NCI-H2107 treated with DMSO at 0.1 percent for 48 hours (cell line): ENCODE results near the gene KRT24.
"Not testable (repeated sequence)": the region's sequence is repeated elsewhere in the genome, so short reads cannot be mapped to it uniquely, and the experiment has no call there.

ENCODE experiments used
- DNase-seq: peaks from one replicate; lab custom pipeline; 2025; ENCODE audit not compliant: unreplicated experiment; lab: John Stamatoyannopoulos, UW

KRT24 gene

GRCh38 chr17:40703652-40704051 is at the start of gene KRT24:
KRT24 (minus strand) TSS chr17:40703752; CDS start chr17:40703693, 59 bp downstream.
- DNase-seq = no peak

- DNase-seq = no peak
These were observed 47.5 kb upstream of the KRT24 start for GRCh38 chr17:40751065-40751464.

GRCh38 chr17:40750391-40750790 is 46.8 kb upstream of the KRT24 start:
- DNase-seq = no peak

- not testable (repeated sequence) for DNase-seq
These were observed 45.1 kb upstream of the KRT24 start for GRCh38 chr17:40748666-40749065.

- DNase-seq = no peak
These were observed 35.0 kb upstream of the KRT24 start for GRCh38 chr17:40738553-40738952.

GRCh38 chr17:40735016-40735415 is 31.5 kb upstream of the KRT24 start:
- DNase-seq = no peak

GRCh38 chr17:40734018-40734417 is 30.5 kb upstream of the KRT24 start:
- no peak for DNase-seq

- DNase-seq = no peak
These were observed 27.4 kb upstream of the KRT24 start for GRCh38 chr17:40730970-40731369.

GRCh38 chr17:40727447-40728231 is 24.1 kb upstream of the KRT24 start:
- no peak for DNase-seq

GRCh38 chr17:40726919-40727318 is 23.4 kb upstream of the KRT24 start:
- DNase-seq = no peak

- no peak for DNase-seq
These were observed 21.1 kb upstream of the KRT24 start for GRCh38 chr17:40724656-40725055.

- DNase-seq = no peak
These were observed 18.7 kb upstream of the KRT24 start for GRCh38 chr17:40722241-40722640.

- DNase-seq = no peak
These were observed 17.3 kb upstream of the KRT24 start for GRCh38 chr17:40720899-40721298.

GRCh38 chr17:40718930-40719329 is 15.4 kb upstream of the KRT24 start:
- no peak for DNase-seq

- DNase-seq = no peak
These were observed 14.2 kb upstream of the KRT24 start for GRCh38 chr17:40717776-40718175.

- no peak for DNase-seq
These were observed 10.9 kb upstream of the KRT24 start for GRCh38 chr17:40714473-40714872.

- DNase-seq = no peak
These were observed 4.2 kb upstream of the KRT24 start for GRCh38 chr17:40707745-40708144.

- no peak for DNase-seq
These were observed 2.0 kb upstream of the KRT24 start for GRCh38 chr17:40705584-40705983.

- no peak for DNase-seq
These were observed 1.3 kb downstream of the KRT24 start for GRCh38 chr17:40702271-40702670.

GRCh38 chr17:40699853-40700252 is 3.7 kb downstream of the KRT24 start:
- DNase-seq = no peak

GRCh38 chr17:40699371-40699770 is 4.2 kb downstream of the KRT24 start:
- no peak for DNase-seq

- DNase-seq = no peak
These were observed 6.3 kb downstream of the KRT24 start for GRCh38 chr17:40697297-40697696.

GRCh38 chr17:40696651-40697072 is 6.9 kb downstream of the KRT24 start:
- no peak for DNase-seq
